Measurements from ENCODE around the gene ICAM5.

Gene ICAM5

GRCh38 chr19:10284065-10284959 lies 5.4 kb upstream of the ICAM5 start:
- no peak for DNase-seq (ENCODE audit: low spot score)
- no peak for TF ChIP-seq CTCF (IDR thresholded peaks at IDR 0.05; ENCODE audit: extremely low read depth, missing control alignments)

GRCh38 chr19:10284960-10285278 lies 4.8 kb upstream of the ICAM5 start:
- no peak for DNase-seq (ENCODE audit: low spot score)
- no peak for TF ChIP-seq CTCF (IDR thresholded peaks at IDR 0.05; ENCODE audit: extremely low read depth, missing control alignments)

- TF ChIP-seq CTCF (IDR thresholded peaks at IDR 0.05; ENCODE audit: extremely low read depth, missing control alignments) = no peak
- DNase-seq (ENCODE audit: low spot score) = no peak
Observed at GRCh38 chr19:10285393-10285792, 4.4 kb upstream of the ICAM5 start.

GRCh38 chr19:10286803-10287737 lies 2.7 kb upstream of the ICAM5 start, which contains the start of gene ICAM4:
ICAM4 (plus strand) TSS chr19:10286955; CDS start chr19:10287013, 58 bp downstream.
- TF ChIP-seq CTCF (IDR thresholded peaks at IDR 0.05; ENCODE audit: extremely low read depth, missing control alignments) = no peak
- DNase-seq (ENCODE audit: low spot score) = no peak

- peak; percentile 85 for DNase-seq (ENCODE audit: low spot score)
Observed at GRCh38 chr19:10288662-10289166, 1.0 kb upstream of the ICAM5 start.

GRCh38 chr19:10289167-10289835 lies 451 bp upstream of the ICAM5 start:
- no peak for TF ChIP-seq CTCF (IDR thresholded peaks at IDR 0.05; ENCODE audit: extremely low read depth, missing control alignments)
- peak; percentile 68 for DNase-seq (ENCODE audit: low spot score)

More at GRCh38 chr19:10288662-10289166, 1.0 kb upstream of the ICAM5 start:
- TF ChIP-seq CTCF (IDR thresholded peaks at IDR 0.05; ENCODE audit: extremely low read depth, missing control alignments) = no peak

Data from GM20000 (cell line).